GM18873 (cell line): ENCODE results near the gene ICAM1.
"Not testable (repeated sequence)": the region's sequence is repeated elsewhere in the genome, so short reads cannot be mapped to it uniquely, and the experiment has no call there.

Experiments
- ATAC-seq: cut with Tn5 transposase; IDR thresholded peaks from one replicate; pipeline ENCODE4 v1.9.1; 2021; ENCODE audit warnings: mild to moderate bottlenecking, moderate library complexity, moderate number of reproducible peaks; ENCODE audit not compliant: unreplicated experiment, low FRiP score

Gene ICAM1

GRCh38 chr19:10270616-10271394 is at the start of gene ICAM1:
ICAM1 (plus strand) TSS chr19:10271120; CDS start chr19:10271160, 40 bp downstream.
- peak; percentile 47 for ATAC-seq

- no peak for ATAC-seq
These were observed 48.6 kb upstream of the ICAM1 start for GRCh38 chr19:10222201-10222890.

GRCh38 chr19:10223488-10224213 is 47.3 kb upstream of the ICAM1 start:
- ATAC-seq: no peak

GRCh38 chr19:10224337-10224736 is 46.6 kb upstream of the ICAM1 start:
- no peak for ATAC-seq

GRCh38 chr19:10226021-10226375 is 44.9 kb upstream of the ICAM1 start:
- no peak for ATAC-seq

DNA sequence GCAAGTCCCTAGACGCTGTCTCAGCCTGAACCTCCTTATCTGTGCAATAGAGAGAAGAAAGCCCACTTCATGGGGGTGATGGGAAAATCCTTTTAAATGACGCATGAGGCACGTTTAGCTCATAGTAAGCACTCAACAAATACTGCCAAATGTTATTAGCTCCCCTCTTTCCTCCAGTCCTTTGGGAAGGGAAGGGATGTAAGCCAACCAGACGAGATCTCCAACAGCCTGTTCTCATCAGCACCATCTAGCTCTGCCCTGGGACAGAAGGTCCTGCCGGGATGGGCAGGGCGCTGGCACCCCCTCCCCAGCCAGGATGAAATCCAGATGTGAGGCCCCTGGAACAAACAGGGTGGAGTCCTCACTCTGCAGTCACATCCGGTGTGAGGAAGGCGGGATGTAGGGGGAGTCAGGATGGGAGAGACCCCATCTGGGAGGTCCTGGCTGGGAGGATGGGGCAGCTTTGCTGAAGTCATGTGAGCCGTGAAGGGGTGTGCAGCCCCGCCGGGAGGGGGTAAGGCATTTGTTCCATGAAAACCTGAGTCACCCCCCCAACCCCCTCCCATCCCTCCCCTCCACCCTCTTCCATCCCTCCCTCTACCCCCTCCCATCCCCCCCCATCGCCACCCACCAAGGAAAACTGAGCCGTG is 44.4 kb upstream of the ICAM1 start:
- ATAC-seq: no peak

DNA sequence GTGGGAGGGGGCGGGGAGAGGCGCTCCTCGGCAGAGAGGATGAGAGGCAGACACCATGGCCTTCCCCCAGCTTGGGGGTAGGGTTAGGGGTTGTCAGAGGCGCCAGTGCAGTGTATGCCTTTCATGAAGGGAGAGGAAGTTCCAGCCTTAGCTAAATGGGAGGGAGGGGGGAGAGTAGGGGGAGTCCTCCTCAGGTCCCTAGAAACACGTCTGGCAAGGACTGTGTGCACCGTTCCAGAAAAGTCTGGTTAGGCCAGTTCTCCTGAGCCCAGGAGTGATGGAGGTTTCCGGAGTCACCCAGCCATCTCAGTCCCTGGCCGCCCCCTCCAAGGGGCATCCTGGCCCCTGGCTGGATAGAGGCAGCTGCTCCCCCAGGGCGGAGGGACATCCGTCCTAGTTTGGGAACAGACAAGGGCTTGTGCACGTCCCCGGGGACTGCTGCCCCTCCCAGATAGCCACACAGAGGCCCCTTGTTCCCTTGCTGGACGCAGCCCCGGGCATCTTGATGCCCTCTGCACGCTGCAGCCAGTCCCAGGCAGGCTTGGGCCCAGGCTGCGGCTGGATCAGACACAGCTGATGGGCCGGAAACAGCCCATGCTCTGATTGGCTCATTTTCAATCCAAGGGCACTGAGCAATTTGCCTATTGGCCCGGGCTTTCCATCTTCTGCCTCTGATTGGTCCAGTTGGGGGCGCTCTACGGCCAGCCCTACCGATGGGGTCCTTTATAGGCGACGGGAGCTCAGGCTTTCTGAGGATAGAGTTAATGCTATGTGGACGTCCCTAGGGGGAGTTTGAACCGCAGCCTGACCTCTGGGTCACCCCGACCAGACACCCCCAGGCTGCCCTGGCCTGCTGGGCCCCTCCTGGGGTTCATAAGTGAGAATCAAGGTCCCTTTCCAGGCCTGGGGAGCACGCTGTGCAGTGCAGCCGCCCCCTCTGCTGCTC is 43.6 kb upstream of the ICAM1 start:
- no peak for ATAC-seq

- ATAC-seq: no peak
These were observed 42.5 kb upstream of the ICAM1 start for GRCh38 chr19:10228393-10228792.

DNA sequence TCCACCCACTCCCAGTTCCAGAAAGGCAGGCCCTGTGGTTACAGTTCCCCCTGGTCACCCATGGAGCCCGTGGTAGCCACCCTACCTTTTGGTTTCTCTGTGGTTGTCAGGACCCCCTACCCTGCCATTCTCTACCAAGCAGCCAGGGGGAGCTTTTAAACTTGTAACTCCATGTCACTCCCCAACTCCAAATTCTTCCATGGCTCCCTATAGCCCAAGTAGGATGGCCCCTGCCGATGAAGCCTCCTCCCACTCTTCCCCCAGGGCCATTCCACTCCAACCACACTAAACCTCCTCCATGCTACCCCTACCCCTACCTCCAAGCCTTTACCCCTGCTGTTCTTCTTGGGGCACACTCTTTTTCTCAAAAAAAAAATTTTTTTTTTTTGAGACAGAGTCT is 42.0 kb upstream of the ICAM1 start:
- no peak for ATAC-seq

DNA sequence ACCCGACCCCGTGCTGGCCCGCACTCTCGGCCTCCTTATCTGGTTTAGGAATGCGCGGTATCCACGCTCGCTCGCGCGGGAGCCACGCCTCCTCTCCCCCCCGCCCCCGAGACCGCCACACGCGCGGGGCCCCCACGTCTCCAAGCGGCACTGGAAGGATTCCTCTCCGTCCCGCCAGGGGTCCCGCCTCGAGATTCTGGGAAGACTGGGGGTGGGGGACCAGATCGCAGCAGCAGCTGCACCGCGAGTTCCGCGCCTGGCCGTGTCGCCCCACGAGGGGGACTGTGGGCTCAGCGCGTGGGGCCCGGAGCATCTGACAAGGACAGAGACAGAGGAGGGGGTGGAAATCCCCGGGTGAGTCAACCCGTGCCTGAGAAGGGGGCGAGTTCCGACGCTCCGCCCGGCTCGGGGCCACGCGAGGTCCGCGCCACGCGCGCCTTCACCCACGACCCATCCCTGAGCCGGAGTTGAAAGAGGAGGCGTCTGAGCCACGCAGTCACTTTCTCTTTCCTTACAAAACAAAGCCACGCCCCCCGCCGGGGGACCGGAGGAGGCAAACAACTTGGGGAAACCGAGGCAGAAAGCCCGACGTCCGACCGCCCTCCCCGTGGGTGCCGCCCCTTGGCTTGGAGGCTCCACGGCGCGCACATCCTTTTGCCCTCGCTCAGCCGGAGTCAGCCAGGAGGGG is 40.6 kb upstream of the ICAM1 start:
- ATAC-seq: no peak

GRCh38 chr19:10230861-10231611 is 39.9 kb upstream of the ICAM1 start, which contains the start of gene S1PR2:
S1PR2 (minus strand) TSS chr19:10231331; CDS start chr19:10224905, 6,426 bp downstream.
- ATAC-seq: no peak

DNA sequence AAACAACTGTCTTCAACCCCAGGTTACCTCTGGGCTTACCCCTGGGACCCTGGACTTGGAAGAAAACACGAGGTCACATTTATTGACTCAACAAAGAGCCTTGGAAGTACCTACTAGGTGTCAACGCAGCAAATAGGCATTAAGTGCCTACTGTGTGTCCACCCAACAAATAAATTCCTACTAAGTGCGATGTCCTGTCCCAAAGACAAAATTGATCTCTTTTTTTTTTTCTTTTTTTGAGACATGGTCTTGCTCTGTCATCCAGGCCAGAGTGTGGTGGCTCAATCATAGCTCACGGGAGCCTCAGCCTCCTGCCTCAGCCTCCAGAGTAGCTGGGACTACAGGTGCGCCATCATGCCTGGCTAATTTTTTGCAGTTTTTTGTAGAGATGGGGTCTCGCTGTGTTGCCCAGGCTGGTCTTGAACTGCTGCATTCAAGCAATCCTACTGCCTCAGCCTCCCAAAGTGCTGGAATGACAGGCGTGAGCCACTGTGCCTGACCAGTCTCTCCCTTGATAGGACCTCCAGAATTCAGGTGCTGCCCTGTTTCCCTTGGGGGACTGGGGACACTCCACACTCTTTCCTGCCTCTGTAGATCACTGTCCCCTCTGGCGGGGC is 39.2 kb upstream of the ICAM1 start:
- no peak for ATAC-seq

DNA sequence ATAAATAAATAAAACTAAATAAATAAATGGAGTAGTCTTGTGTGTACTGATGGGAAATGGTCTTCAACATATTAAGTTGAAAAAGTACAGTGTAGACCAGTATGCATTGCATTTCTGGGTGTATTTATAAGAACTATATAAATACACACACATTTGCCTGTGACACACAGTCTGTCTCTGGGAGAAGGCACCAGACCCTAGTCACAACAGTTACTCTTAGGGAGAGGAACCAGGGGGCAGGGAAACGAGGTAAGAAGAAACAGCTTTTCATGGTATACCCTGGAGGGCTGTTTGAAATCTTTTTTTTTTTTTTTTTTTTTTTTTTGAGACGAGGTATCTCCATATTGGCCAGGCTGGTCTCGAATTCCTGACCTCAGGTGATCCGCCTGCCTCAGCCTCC is 37.0 kb upstream of the ICAM1 start:
- ATAC-seq: no peak

GRCh38 chr19:10235003-10235402 is 35.9 kb upstream of the ICAM1 start:
- ATAC-seq: no peak

DNA sequence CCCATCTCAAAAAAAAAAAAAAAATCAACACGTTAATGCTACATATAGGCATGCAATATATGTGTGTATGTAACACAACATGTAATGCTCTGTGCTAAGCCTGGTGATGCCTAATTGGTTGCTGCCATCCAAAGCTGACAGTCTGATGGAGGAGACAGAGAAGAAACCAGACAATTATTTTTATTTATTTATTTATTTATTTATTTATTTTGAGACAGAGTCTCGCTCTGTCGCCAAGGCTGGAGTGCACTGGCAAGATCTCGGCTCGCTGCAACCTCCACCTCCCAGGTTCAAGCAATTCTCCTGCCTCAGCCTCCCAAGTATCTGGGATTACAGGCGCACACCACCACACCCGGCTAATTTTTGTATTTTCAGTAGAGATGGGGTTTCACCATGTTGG is 35.5 kb upstream of the ICAM1 start:
- ATAC-seq: not testable (repeated sequence)

- no peak for ATAC-seq
These were observed 33.2 kb upstream of the ICAM1 start for GRCh38 chr19:10237702-10238101.

- ATAC-seq: no peak
These were observed 32.6 kb upstream of the ICAM1 start for GRCh38 chr19:10238172-10238783.
